SK-N-SH treated with all-trans-retinoic acid at 6 μM for 48 hours (cell line): ENCODE measurements around the gene SFRP2.

Source experiments
- CSDC2 ChIP-seq: fragments of 250-450 bp; sonication (Bioruptor Pico); IDR thresholded peaks from 2 replicates; pipeline ENCODE4 v1.5.0; 2020; ENCODE audit warnings: mild to moderate bottlenecking, moderate library complexity
- PPARA ChIP-seq: fragments of 250-450 bp; sonication (Bioruptor Pico); IDR thresholded peaks from 2 replicates; pipeline ENCODE4 v1.5.0; 2020; ENCODE audit warnings: mild to moderate bottlenecking, borderline replicate concordance
- ZFP3 ChIP-seq: fragments of 250-450 bp; sonication (Bioruptor Pico); IDR thresholded peaks from 2 replicates; pipeline ENCODE4 v1.5.0; 2020; ENCODE audit warnings: mild to moderate bottlenecking, moderate library complexity
- ZFP30 ChIP-seq: fragments of 450-650 bp; formaldehyde crosslinking; IDR thresholded peaks from 2 replicates; pipeline ENCODE4 v1.5.0; 2022; ENCODE audit warnings: mild to moderate bottlenecking, moderate library complexity
- ZNF565 ChIP-seq: fragments of 450-650 bp; formaldehyde crosslinking; conservative IDR thresholded peaks from 2 replicates; pipeline ENCODE4 v1.5.0; 2020; ENCODE audit warnings: low read depth, mild to moderate bottlenecking, moderate library complexity
- TF ChIP-seq, protein P1 (sequence below): fragments of 250-450 bp; sonication (Bioruptor Pico); IDR thresholded peaks from 2 replicates; pipeline ENCODE4 v1.5.1; 2020; ENCODE audit warnings: low read depth, mild to moderate bottlenecking, moderate library complexity

DNA sequence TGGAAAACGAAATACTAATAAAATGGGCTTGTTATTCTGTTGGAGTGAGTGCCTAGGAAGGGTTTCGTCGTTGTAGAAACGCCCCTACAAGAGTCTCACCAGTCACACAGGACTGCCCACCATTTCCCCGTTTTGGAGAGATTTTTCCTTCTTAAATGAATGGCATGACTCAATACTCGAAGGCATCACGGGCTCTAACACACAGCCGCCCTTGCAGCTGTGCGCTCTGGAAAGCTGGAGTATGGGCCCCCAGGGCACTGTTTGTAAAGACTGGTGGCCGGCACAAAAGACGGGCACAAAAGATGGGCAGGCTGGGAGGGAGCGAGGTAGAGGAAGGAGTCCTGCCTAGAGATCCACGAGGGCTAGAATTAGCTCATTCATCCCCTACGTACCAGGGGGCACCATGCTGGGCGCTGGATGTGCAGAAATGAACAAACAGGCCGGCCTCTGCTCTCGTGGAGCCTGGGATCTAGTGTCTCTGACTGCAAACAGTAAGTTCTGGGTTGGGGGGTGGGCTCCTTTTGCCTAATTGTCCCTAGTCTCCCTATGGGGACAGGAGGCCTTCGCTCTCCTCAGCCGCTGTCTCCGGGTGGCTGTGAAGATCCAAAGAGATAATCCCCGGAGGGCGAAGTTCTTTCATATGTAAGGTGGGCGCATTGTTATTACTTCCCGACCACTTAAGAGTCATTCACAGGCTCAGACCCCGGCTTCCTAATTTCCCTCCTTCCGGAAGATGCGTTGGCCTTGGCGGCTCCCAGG lies 1.0 kb upstream of the SFRP2 start:
- no peak for TF ChIP-seq ZNF565
- TF ChIP-seq, protein P1, sequence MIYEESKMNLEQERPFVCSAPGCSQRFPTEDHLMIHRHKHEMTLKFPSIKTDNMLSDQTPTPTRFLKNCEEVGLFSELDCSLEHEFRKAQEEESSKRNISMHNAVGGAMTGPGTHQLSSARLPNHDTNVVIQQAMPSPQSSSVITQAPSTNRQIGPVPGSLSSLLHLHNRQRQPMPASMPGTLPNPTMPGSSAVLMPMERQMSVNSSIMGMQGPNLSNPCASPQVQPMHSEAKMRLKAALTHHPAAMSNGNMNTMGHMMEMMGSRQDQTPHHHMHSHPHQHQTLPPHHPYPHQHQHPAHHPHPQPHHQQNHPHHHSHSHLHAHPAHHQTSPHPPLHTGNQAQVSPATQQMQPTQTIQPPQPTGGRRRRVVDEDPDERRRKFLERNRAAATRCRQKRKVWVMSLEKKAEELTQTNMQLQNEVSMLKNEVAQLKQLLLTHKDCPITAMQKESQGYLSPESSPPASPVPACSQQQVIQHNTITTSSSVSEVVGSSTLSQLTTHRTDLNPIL (CRISPR knock-in tag) = no peak
- TF ChIP-seq ZFP3 (CRISPR knock-in tag) = no peak
- TF ChIP-seq PPARA = no peak
- no peak for TF ChIP-seq ZFP30 (CRISPR knock-in tag)
- TF ChIP-seq CSDC2 (CRISPR knock-in tag) = no peak
